ENCODE results near the gene PAFAH1B1.
"Not testable (repeated sequence)": the region's sequence is repeated elsewhere in the genome, so short reads cannot be mapped to it uniquely, and the experiment has no call there.

The PAFAH1B1 gene

GRCh38 chr17:2647957-2648356, 54.5 kb downstream of the PAFAH1B1 start:
- no peak for TF ChIP-seq CTCF (conservative IDR thresholded peaks at IDR 0.05)
- no peak for TF ChIP-seq ZFX (IDR thresholded peaks at IDR 0.05)
- no peak overlapping the region for H3K27ac ChIP-seq

GRCh38 chr17:2649191-2649590, 55.7 kb downstream of the PAFAH1B1 start:
- no peak overlapping the region for H3K27ac ChIP-seq
- TF ChIP-seq ZFX (IDR thresholded peaks at IDR 0.05) = no peak
- TF ChIP-seq CTCF (conservative IDR thresholded peaks at IDR 0.05) = no peak

- not testable (repeated sequence) for H3K27ac ChIP-seq
Measured at GRCh38 chr17:2652911-2653310, 59.5 kb downstream of the PAFAH1B1 start.

GRCh38 chr17:2655546-2655945, 62.1 kb downstream of the PAFAH1B1 start:
- no peak overlapping the region for H3K27ac ChIP-seq
- TF ChIP-seq CTCF (conservative IDR thresholded peaks at IDR 0.05) (no peak), ZFX (IDR thresholded peaks at IDR 0.05) (no peak)

GRCh38 chr17:2656283-2656682, 62.8 kb downstream of the PAFAH1B1 start:
- no peak overlapping the region for H3K27ac ChIP-seq
- no peak for TF ChIP-seq CTCF (conservative IDR thresholded peaks at IDR 0.05)
- TF ChIP-seq ZFX (IDR thresholded peaks at IDR 0.05) = no peak

GRCh38 chr17:2659337-2659736, 65.9 kb downstream of the PAFAH1B1 start:
- H3K27ac ChIP-seq = not testable (repeated sequence)

- H3K27ac ChIP-seq = not testable (repeated sequence)
Measured at GRCh38 chr17:2660410-2660809, 67.0 kb downstream of the PAFAH1B1 start.

- no peak overlapping the region for H3K27ac ChIP-seq
- no peak for TF ChIP-seq CTCF (conservative IDR thresholded peaks at IDR 0.05)
- no peak for TF ChIP-seq ZFX (IDR thresholded peaks at IDR 0.05)
Measured at GRCh38 chr17:2672026-2672425, 78.6 kb downstream of the PAFAH1B1 start.

- H3K27ac ChIP-seq = not testable (repeated sequence)
Measured at GRCh38 chr17:2679247-2679646, 85.8 kb downstream of the PAFAH1B1 start.

- no peak overlapping the region for H3K27ac ChIP-seq
- TF ChIP-seq CTCF (conservative IDR thresholded peaks at IDR 0.05) = no peak
- no peak for TF ChIP-seq ZFX (IDR thresholded peaks at IDR 0.05)
Measured at GRCh38 chr17:2680961-2681360, 87.5 kb downstream of the PAFAH1B1 start.

Measured in C4-2B (cell line).